Upper lobe of left lung (tissue), 4 donors: Measurements from ENCODE around the gene CCP110.
A peak's percentile ranks its signal among the peaks of the same experiment; 100 is the strongest.

ENCODE experiments used
- POLR2A ChIP-seq, 4 donors: fragments of 450-650 bp; IDR thresholded peaks; one replicate each; pipeline ENCODE4 v1.5.1; 2016 to 2017; ENCODE audit warnings: antibody characterized with exemption in 4 of 4, mild to moderate bottlenecking in 2 of 4
- TF ChIP-seq, protein P1 (sequence below), 6 experiments: fragments of 450-650 bp in 4 of 6; fragments of 200-600 bp in 2 of 6; sonication (generic) in 2 of 6; IDR thresholded peaks; one replicate each; pipeline ENCODE4 v1.5.1; 2016 to 2019; ENCODE audit warnings: antibody characterized with exemption in 6 of 6

DNA sequence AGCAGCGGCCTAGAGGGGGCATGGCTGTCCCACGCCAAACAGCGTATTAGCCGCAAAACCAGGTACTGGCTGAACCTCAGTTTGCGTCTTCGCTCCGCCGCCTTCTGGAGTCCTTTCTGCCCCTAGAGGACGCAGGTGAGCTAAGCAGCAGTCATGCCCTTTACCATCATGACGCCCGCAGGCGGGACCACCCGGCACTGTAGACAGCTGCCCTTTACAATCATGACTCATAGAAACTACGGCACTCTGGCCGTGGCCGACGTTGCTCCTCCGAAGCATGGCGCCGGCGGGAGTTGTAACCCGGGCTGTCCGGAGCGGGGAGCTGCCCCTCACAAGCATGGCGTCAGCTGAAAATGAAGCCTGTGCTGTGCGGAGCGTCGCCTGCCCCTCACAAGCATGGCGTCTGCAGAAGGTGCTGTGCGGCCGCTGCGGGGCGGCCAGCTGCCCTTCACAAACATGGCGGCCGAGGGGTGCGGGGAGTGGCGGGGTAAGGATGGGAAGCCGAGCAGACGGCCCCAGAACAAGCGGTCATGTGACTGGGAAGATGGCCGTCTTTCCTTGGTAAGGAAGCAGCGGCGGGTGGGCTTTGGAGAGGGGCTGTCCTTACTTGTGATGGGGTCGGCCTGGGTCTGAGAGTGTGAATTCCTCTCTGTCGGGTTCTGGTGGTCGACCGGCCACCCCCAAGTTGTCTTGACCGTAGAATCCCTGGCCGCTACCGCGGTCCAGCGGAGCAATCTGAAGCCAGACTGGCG lies 31.6 kb downstream of the CCP110 start, which contains the start of gene VPS35L:
- TF ChIP-seq, protein P1, sequence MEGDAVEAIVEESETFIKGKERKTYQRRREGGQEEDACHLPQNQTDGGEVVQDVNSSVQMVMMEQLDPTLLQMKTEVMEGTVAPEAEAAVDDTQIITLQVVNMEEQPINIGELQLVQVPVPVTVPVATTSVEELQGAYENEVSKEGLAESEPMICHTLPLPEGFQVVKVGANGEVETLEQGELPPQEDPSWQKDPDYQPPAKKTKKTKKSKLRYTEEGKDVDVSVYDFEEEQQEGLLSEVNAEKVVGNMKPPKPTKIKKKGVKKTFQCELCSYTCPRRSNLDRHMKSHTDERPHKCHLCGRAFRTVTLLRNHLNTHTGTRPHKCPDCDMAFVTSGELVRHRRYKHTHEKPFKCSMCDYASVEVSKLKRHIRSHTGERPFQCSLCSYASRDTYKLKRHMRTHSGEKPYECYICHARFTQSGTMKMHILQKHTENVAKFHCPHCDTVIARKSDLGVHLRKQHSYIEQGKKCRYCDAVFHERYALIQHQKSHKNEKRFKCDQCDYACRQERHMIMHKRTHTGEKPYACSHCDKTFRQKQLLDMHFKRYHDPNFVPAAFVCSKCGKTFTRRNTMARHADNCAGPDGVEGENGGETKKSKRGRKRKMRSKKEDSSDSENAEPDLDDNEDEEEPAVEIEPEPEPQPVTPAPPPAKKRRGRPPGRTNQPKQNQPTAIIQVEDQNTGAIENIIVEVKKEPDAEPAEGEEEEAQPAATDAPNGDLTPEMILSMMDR (IDR thresholded peaks at IDR 0.05), result peak; percentile 59 to 89 (median 78)
- TF ChIP-seq POLR2A (IDR thresholded peaks at IDR 0.05), result peak in 2 of 4 donors; percentile 16 to 62
